ENCODE data around the gene TSPAN16.
"Not testable (repeated sequence)": the region's sequence is repeated elsewhere in the genome, so short reads cannot be mapped to it uniquely, and the experiment has no call there.

TSPAN16 gene

DNA sequence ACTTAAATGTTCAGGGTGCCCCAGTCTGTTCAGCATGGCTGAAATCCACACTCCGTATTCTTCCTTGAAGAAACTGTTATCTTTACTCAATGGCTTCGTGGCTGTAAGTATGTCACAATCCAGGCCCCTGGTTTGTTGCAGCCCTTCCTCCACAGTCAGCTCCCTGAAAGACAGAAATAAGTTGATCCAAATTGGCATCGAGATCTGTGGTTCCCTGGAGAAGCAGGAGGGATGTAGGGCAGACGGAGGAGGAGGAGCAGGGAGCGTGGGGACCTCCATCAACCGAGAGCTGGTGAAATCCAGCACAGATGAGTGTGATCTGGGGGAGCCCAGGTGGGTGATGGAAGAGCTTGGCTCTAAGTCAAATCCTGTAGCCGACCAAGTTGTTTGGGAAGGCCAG lies 304 bp downstream of the TSPAN16 start:
- DNase-seq (ENCODE audit: low read depth) = peak; percentile 67
- no peak overlapping the region for H3K4me3 ChIP-seq (replicated peaks; ENCODE audit: low read depth, low read length)
- TF ChIP-seq, protein P1, sequence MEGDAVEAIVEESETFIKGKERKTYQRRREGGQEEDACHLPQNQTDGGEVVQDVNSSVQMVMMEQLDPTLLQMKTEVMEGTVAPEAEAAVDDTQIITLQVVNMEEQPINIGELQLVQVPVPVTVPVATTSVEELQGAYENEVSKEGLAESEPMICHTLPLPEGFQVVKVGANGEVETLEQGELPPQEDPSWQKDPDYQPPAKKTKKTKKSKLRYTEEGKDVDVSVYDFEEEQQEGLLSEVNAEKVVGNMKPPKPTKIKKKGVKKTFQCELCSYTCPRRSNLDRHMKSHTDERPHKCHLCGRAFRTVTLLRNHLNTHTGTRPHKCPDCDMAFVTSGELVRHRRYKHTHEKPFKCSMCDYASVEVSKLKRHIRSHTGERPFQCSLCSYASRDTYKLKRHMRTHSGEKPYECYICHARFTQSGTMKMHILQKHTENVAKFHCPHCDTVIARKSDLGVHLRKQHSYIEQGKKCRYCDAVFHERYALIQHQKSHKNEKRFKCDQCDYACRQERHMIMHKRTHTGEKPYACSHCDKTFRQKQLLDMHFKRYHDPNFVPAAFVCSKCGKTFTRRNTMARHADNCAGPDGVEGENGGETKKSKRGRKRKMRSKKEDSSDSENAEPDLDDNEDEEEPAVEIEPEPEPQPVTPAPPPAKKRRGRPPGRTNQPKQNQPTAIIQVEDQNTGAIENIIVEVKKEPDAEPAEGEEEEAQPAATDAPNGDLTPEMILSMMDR (IDR thresholded peaks at IDR 0.05; ENCODE audit: low read length, missing control alignments) = no peak

DNA sequence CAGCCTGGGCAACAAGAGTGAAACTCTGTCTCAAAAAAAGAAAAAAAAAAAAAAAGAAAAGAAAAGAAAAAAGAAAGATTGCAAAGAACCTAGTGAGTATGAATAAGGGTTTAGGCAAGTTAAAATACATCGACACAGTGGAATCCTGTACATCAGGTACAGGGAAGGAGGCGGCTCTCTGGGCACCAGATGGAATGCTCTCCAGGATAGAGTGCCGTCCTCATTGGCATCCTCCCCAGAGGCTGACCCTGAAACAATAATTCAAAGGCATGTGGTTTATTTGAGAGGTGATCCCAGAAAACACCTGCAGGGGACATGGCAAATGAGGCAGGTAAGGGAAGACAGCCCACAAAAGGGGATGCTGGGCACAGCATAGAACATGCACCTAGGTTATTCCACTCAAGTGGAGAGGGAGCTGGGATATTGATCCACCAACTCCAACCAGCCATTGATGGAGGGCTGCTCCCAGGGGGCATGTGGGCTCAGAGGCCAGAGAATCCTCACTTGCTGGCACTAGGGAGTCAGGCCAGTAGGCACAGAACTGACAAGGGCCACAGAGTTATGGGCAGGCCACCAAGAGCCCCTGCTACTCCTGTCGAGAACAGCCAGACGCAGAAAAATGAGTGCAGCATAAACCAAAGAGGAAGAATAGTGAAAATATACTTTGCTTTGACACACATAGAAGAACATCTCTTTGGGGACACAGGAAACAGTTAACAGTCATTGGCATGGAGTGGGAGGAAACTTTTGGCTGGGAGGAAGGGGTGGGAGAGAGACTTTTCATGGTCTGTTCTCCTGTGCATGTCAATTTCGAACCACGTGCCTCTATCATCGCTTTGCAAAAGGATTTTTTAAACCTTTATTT lies 4.2 kb downstream of the TSPAN16 start:
- no peak overlapping the region for H3K4me3 ChIP-seq (replicated peaks; ENCODE audit: low read depth, low read length)
- no peak for DNase-seq (ENCODE audit: low read depth)
- TF ChIP-seq, protein P1 (IDR thresholded peaks at IDR 0.05; ENCODE audit: low read length, missing control alignments) = no peak

DNA sequence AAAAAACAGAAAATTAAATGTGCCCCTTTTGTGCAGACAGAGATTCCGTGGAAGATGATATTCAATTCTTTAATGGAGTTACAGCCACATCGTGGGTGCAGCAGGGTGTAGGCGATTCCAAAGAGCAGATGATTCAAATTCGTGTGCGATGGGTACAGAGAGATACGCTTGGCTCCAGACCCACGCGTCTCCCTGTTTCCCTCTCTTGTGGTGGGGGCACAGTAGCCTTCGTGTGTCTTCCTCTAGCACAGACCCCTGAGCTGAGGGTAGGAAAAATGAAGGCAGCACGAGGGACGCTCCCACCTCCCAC lies 4.8 kb downstream of the TSPAN16 start:
- H3K4me3 ChIP-seq (replicated peaks; ENCODE audit: low read depth, low read length) = no peak overlapping the region
- DNase-seq (ENCODE audit: low read depth) = no peak

DNA sequence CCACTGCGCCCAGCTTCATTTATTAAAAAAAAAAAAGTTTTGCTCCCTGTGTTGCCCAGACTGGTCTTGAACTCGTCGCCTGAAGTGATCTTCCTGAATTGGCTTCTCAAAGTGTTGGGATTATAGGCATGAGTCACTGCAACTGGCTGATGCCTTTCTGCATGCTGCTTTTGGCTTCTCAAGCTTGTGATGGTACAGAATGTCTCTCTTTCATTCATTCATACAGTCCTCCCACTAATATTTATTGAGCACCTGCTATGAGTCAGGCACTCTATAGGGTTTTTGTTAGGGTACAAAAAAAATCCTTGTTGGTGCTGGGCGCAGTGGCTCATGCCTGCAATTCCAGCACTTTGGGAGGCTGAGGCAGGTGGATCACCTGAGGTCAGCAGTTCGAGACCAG lies 9.0 kb downstream of the TSPAN16 start:
- TF ChIP-seq, protein P1 (IDR thresholded peaks at IDR 0.05; ENCODE audit: low read length, missing control alignments) = no peak
- no peak for DNase-seq (ENCODE audit: low read depth)
- H3K4me3 ChIP-seq (replicated peaks; ENCODE audit: low read depth, low read length) = no peak overlapping the region

More for the DNA sequence above, 4.8 kb downstream of the TSPAN16 start:
- TF ChIP-seq, protein P1 (IDR thresholded peaks at IDR 0.05; ENCODE audit: low read length, missing control alignments) = no peak

DNA sequence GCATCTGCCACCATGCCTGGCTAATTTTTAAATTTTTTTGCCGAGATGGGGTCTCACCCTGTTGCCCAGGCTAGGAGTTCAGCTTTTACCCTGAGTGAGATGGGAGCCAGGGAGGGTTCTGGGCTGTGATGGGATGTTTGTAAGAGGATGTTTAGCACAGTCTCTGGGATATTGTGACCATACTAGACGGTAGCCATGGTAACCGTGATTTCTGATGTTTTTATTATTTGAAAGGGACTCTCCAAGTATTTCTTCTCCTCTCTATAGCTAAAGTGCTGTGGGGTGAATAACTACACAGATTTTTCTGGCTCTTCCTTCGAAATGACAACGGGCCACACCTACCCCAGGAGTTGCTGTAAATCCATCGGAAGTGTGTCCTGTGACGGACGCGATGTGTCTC lies 10.4 kb downstream of the TSPAN16 start:
- DNase-seq (ENCODE audit: low read depth) = no peak
- TF ChIP-seq, protein P1 (IDR thresholded peaks at IDR 0.05; ENCODE audit: low read length, missing control alignments) = no peak
- no peak overlapping the region for H3K4me3 ChIP-seq (replicated peaks; ENCODE audit: low read depth, low read length)

DNA sequence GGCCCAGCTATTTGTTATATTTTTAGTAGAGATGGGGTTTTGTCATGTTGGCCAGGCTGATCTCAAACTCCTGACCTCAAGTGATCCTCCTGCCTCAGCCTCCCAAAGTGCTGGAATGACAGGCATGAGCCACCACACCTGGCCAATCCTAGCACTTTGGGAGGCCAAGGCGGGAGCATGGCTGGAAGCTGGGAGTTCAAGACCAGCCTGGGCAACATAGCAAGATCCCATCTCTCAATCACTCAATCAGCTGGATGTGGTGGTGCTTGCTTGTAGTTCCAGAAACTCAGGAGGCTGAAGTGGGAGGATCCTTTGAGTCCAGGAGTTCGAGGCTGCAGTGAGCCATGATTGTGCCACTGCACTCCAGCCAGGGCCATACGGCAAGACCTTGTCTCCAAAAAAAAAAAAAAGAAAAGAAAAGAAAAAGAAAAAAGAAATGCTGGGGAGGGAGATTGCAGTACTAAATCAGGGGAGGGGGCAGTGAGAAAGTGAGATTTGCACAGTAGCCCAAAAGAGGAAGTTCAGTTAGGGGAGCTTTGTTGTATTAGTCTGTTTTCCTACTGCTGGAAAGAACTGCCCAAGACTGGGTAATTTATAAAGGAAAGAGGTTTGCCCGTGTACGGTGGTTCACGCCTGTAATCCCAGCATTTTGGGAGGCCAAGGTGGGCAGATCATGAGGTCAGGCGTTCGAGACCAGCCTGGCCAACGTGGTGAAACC lies 24.5 kb downstream of the TSPAN16 start:
- not testable (repeated sequence) for H3K4me3 ChIP-seq (replicated peaks; ENCODE audit: low read depth, low read length); DNase-seq (ENCODE audit: low read depth)

DNA sequence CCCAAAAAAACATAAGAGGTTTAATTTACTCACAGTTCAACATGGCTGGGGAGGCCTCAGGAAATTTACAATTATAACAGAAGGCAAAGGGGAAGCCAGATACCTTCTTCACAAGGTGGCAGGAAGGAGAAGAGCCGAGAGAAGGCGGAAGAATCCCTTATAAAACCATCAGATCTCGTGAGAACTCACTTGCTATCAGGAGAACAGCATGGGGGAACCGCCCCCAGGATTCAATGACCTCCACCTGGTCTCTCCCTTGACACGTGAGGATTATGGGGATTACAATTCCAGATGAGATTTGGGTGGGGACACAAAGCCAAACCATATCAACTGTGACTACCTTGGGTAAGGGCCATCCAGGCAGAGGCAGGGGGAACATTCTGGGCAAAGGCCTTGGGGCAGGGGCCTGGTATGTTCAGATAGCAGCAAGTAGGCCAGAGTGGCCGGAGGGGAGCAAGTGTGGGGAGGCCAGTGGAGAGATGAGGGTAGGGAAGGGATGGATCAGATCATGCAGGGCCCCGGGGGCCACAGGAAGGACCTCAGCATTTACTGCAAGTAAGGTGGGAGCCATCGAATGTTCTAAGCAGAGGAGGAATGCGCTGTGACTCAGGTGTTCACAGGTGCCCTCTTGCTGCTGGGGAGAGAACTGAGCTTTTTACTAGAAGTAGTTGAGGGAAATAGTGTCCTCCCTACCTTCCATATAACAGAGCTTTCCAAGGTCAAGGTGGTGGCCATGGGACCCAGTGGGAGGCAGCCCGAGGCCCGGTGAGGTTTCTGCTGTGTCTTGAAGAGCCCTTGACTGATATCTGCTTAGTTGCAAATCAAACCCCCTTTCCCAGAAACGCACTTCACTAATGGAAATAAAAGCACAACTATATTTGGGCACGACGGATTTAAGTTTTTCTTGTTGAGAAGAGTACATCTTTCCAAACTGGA lies 25.5 kb downstream of the TSPAN16 start:
- no peak overlapping the region for H3K4me3 ChIP-seq (replicated peaks; ENCODE audit: low read depth, low read length)
- no peak for DNase-seq (ENCODE audit: low read depth)
- TF ChIP-seq, protein P1 (IDR thresholded peaks at IDR 0.05; ENCODE audit: low read length, missing control alignments) = no peak
